ENCODE data around the gene KCNAB1.

The KCNAB1 gene

GRCh38 chr3:156207802-156208685 lies 87.7 kb downstream of the KCNAB1 start:
- DNase-seq (ENCODE audit: low read depth) = no peak
- TF ChIP-seq CTCF (IDR thresholded peaks at IDR 0.05; ENCODE audit: control insufficient read depth, extremely low read depth, insufficient read depth) = no peak

GRCh38 chr3:156209631-156210335 lies 89.4 kb downstream of the KCNAB1 start:
- H3K4me3 ChIP-seq (ENCODE audit: low read depth, low read length) = no peak overlapping the region
- DNase-seq (ENCODE audit: low read depth) = no peak
- no peak for TF ChIP-seq CTCF (IDR thresholded peaks at IDR 0.05; ENCODE audit: control insufficient read depth, extremely low read depth, insufficient read depth)

More at GRCh38 chr3:156207802-156208685, 87.7 kb downstream of the KCNAB1 start:
- no peak overlapping the region for H3K4me3 ChIP-seq (ENCODE audit: low read depth, low read length)

GRCh38 chr3:156211583-156211982 lies 91.2 kb downstream of the KCNAB1 start:
- no peak for TF ChIP-seq CTCF (IDR thresholded peaks at IDR 0.05; ENCODE audit: control insufficient read depth, extremely low read depth, insufficient read depth)
- no peak for DNase-seq (ENCODE audit: low read depth)
- H3K4me3 ChIP-seq (ENCODE audit: low read depth, low read length) = no peak overlapping the region

- no peak for TF ChIP-seq CTCF (IDR thresholded peaks at IDR 0.05; ENCODE audit: control insufficient read depth, extremely low read depth, insufficient read depth)
- DNase-seq (ENCODE audit: low read depth) = no peak
- H3K4me3 ChIP-seq (ENCODE audit: low read depth, low read length) = no peak overlapping the region
These were observed 94.3 kb downstream of the KCNAB1 start for GRCh38 chr3:156214676-156215075.

- no peak for DNase-seq (ENCODE audit: low read depth)
- TF ChIP-seq CTCF (IDR thresholded peaks at IDR 0.05; ENCODE audit: control insufficient read depth, extremely low read depth, insufficient read depth) = no peak
- no peak overlapping the region for H3K4me3 ChIP-seq (ENCODE audit: low read depth, low read length)
These were observed 95.4 kb downstream of the KCNAB1 start for GRCh38 chr3:156215751-156216150.

- no peak for DNase-seq (ENCODE audit: low read depth)
- no peak overlapping the region for H3K4me3 ChIP-seq (ENCODE audit: low read depth, low read length)
- no peak for TF ChIP-seq CTCF (IDR thresholded peaks at IDR 0.05; ENCODE audit: control insufficient read depth, extremely low read depth, insufficient read depth)
These were observed 95.8 kb downstream of the KCNAB1 start for GRCh38 chr3:156216216-156216615.
